Measurements from ENCODE around the gene CD300A. TPM values are rescaled to one million over a fixed set of nuclear protein-coding genes. Genes with fewer than 3 reads are reported as not detected.

Gene CD300A
- total and polyA plus RNA-seq, 2 donors (not counting 1 experiment from before 2014, with no cell fraction given): 2.4 to 5.7 TPM

DNA sequence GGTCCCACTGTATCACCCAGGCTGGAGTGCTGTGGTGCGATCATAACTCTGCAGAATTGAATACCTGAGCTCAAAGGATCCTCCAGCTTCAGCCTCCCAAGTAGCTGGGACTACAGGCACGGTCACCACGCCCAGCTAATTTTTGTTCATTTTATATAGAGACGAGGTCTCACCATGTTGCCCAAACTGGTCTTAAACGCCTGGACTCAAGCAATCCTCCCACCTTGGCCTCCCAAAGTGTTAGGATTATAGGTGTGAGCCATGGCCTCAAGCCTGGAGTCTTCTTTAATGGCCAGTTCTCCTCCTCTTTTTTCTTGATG is 64.4 kb downstream of the CD300A start:
- Histone ChIP-seq H3K27ac (ENCODE audit: low read length in 2 of 2) (no peak overlapping the region), H4K20me1 (ENCODE audit: control insufficient read depth, insufficient read depth, low read length, poor library complexity, severe bottlenecking) (no peaks in the 10 kb centered on the region), H3K79me2 (ENCODE audit: control insufficient read depth, insufficient read depth, low read length) (no peaks in the 10 kb centered on the region), H3K9ac (ENCODE audit: low read length) (no peak overlapping the region), H3K9me3 (ENCODE audit: control extremely low read depth in 1 of 3, control insufficient read depth in 2 of 3, insufficient read depth in 1 of 3, low read length in 2 of 3) (no peaks in the 10 kb centered on the region), H3K4me3 (ENCODE audit: control extremely low read depth in 1 of 5, extremely low read depth in 1 of 5, insufficient read depth in 1 of 5, low read depth in 2 of 5, low read length in 4 of 5) (no peak overlapping the region), H2AFZ (ENCODE audit: insufficient read depth, low read depth, low read length, poor library complexity, severe bottlenecking) (no peak overlapping the region), H3K27me3 (replicated peaks in 1 of 4; ENCODE audit: control extremely low read depth in 1 of 4, control insufficient read depth in 3 of 4, insufficient read depth in 4 of 4, low read length in 3 of 4) (peaks cover 0 to 13% (median 2%) of the 10 kb centered on the region in 4 experiments), H3K36me3 (replicated peaks in 1 of 2; ENCODE audit: control extremely low read depth in 1 of 2, control insufficient read depth in 1 of 2, extremely low read depth in 1 of 2, insufficient read depth in 2 of 2, low read length in 1 of 2) (no peaks in the 10 kb centered on the region), H3K4me2 (replicated peaks; ENCODE audit: low read depth, low read length, poor library complexity, severe bottlenecking) (no peak overlapping the region), H3K4me1 (ENCODE audit: control insufficient read depth in 2 of 2, insufficient read depth in 2 of 2, low read length in 2 of 2) (peaks cover 28 to 39% of the 10 kb centered on the region in 2 donors)
- Mint-ChIP-seq H3K4me1 (peaks cover 29% of the 10 kb centered on the region), H3K27me3 (peaks cover 3% of the 10 kb centered on the region), H3K9me3 (ENCODE audit: insufficient read depth) (no peaks in the 10 kb centered on the region), H3K4me3 (no peak overlapping the region), H3K27ac (no peak overlapping the region)
- WGBS (ENCODE audit: insufficient coverage): 97% methylated on average over 4 of the region's 5 CpGs
- intact Hi-C loops (cut with micrococcal nuclease): no loop called here
- ATAC-seq (ENCODE audit: low read depth) (no peak), DNase-seq (no peak)
- POLR2A ChIA-PET: no interaction called here
- TF ChIP-seq CTCF (IDR thresholded peaks at IDR 0.05): no peak
- TF ChIP-seq EZH2 (IDR thresholded peaks at IDR 0.05; ENCODE audit: borderline replicate concordance, insufficient read depth, low read depth, low read length, poor library complexity, severe bottlenecking): no peak
- CTCF ChIA-PET: interaction anchor here (0.6 to 3.6 kb wide), 4 partner anchors 74 to 168 kb away, joined by 3 to 32 read pairs (median 16); partner anchors contain the start of gene GPR142

DNA sequence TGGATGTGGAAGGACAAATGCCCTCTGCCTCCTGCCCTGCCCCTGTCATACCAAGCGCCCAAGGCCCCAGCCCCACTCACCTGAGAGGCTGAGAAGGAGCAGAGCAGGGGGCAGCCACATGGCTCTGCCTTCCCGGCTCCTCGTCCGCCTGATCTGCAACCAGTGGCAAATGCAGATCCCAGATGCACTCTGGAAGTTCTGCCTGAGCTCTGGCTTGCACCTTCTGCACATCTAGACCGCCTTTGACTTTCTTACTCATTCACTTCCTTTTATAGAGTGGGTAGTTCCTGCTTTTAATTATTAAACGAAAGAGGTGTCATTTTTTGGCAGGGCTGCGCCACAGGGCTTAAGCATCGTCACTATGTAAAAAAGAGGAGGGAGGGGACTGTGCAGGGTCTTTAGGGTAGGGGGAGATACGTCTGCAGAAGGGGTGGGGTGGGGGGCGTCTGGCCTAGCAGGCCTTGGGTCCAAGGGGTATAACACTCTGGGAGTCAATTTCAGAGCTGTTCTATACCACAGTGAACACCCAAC is 64.9 kb downstream of the CD300A start, which contains the start of gene CD300LB:
TSS of gene CD300LB (minus strand) at position 245 of the 531 bp plus-strand sequence. CDS start at position 120, 125 bp downstream.
- ChIA-PET POLR2A (no interaction called here), CTCF (interaction anchor here (1.3 to 3.6 kb wide), 7 partner anchors 65 to 329 kb away, joined by 3 to 32 read pairs (median 6); partner anchors contain the start of genes CD300A and GPR142)
- H3K79me2 ChIP-seq (ENCODE audit: control insufficient read depth, insufficient read depth, low read length): no peaks in the 10 kb centered on the region
- peak within 1 kb of the TSS; percentile 41 for H3K27ac Mint-ChIP-seq
- DNase-seq (no peak), ATAC-seq (ENCODE audit: low read depth) (no peak)
- no peak within 1 kb of the TSS for H3K9ac ChIP-seq (ENCODE audit: low read length)
- peak within 1 kb of the TSS; percentile 38 for H3K4me2 ChIP-seq (replicated peaks; ENCODE audit: low read depth, low read length, poor library complexity, severe bottlenecking)
- WGBS (ENCODE audit: insufficient coverage): 63% methylated on average over 3 of the region's 10 CpGs
- peaks cover 0 to 13% (median 2%) of the 10 kb centered on the region in 4 experiments for H3K27me3 ChIP-seq (replicated peaks in 1 of 4; ENCODE audit: control extremely low read depth in 1 of 4, control insufficient read depth in 3 of 4, insufficient read depth in 4 of 4, low read length in 3 of 4)
- intact Hi-C loops (cut with micrococcal nuclease): no loop called here
- H3K36me3 ChIP-seq (replicated peaks in 1 of 2; ENCODE audit: control extremely low read depth in 1 of 2, control insufficient read depth in 1 of 2, extremely low read depth in 1 of 2, insufficient read depth in 2 of 2, low read length in 1 of 2): no peaks in the 10 kb centered on the region
- no peaks in the 10 kb centered on the region for H3K9me3 Mint-ChIP-seq (ENCODE audit: insufficient read depth)
- H4K20me1 ChIP-seq (ENCODE audit: control insufficient read depth, insufficient read depth, low read length, poor library complexity, severe bottlenecking): no peaks in the 10 kb centered on the region
- H3K27ac ChIP-seq (ENCODE audit: low read length in 2 of 2): no peak within 1 kb of the TSS
- peak within 1 kb of the TSS; percentile 50 for H2AFZ ChIP-seq (ENCODE audit: insufficient read depth, low read depth, low read length, poor library complexity, severe bottlenecking)
- H3K27me3 Mint-ChIP-seq: peaks cover 3% of the 10 kb centered on the region
- H3K4me3 ChIP-seq (ENCODE audit: control extremely low read depth in 1 of 5, extremely low read depth in 1 of 5, insufficient read depth in 1 of 5, low read depth in 2 of 5, low read length in 4 of 5): peak within 1 kb of the TSS in 1 of 5 experiments; percentile 7
- peaks cover 29% of the 10 kb centered on the region for H3K4me1 Mint-ChIP-seq
- no peaks in the 10 kb centered on the region for H3K9me3 ChIP-seq (ENCODE audit: control extremely low read depth in 1 of 3, control insufficient read depth in 2 of 3, insufficient read depth in 1 of 3, low read length in 2 of 3)
- no peak for TF ChIP-seq CTCF (IDR thresholded peaks at IDR 0.05)
- no peak for TF ChIP-seq EZH2 (IDR thresholded peaks at IDR 0.05; ENCODE audit: borderline replicate concordance, insufficient read depth, low read depth, low read length, poor library complexity, severe bottlenecking)
- H3K4me1 ChIP-seq (ENCODE audit: control insufficient read depth in 2 of 2, insufficient read depth in 2 of 2, low read length in 2 of 2): peaks cover 28 to 39% of the 10 kb centered on the region in 2 donors
- peak within 1 kb of the TSS; percentile 50 for H3K4me3 Mint-ChIP-seq

All from B cell (primary cell).